Right lobe of liver (tissue), 4 donors: ENCODE data around the gene MCIDAS.

Experiments used
- CTCF ChIP-seq, 4 donors: fragments of 200-600 bp in 3 of 4; fragments of 450-650 bp in 1 of 4; IDR thresholded peaks; one replicate each; pipeline versions ENCODE4 v1.5.1 to v1.8.0; 2016 to 2022; ENCODE audit warnings: antibody characterized with exemption in 4 of 4, mild to moderate bottlenecking in 2 of 4
- POLR2A ChIP-seq: fragments of 450-650 bp; IDR thresholded peaks from one replicate; pipeline ENCODE4 v1.6.1; 2017; ENCODE audit warnings: antibody characterized with exemption, mild to moderate bottlenecking
- donor health status: DM: no; HTN: no; CAD: no.
- donor health status: DM: no; HTN: no; CAD: no.
- donor health status: DM: no; HTN: yes; CAD: no.

GRCh38 chr5:55218967-55219366 lies 8.1 kb downstream of the MCIDAS start:
- no peak for TF ChIP-seq CTCF (IDR thresholded peaks at IDR 0.05)
- TF ChIP-seq POLR2A = no peak
